Parietal lobe (tissue), 1 donor: Measurements from ENCODE around the gene SPDEF. TPM values are rescaled to one million over a fixed set of nuclear protein-coding genes. Genes with fewer than 3 reads are reported as not detected.

ENCODE experiments used
- total RNA-seq: library from RNA; depleted of rRNA; stranded (reverse); fragments of >200 nt; gene quantifications from one replicate; pipeline ENCODE4 v1.2.3, GENCODE V29; 2014

Gene SPDEF
- not detected for total RNA-seq

DNA sequence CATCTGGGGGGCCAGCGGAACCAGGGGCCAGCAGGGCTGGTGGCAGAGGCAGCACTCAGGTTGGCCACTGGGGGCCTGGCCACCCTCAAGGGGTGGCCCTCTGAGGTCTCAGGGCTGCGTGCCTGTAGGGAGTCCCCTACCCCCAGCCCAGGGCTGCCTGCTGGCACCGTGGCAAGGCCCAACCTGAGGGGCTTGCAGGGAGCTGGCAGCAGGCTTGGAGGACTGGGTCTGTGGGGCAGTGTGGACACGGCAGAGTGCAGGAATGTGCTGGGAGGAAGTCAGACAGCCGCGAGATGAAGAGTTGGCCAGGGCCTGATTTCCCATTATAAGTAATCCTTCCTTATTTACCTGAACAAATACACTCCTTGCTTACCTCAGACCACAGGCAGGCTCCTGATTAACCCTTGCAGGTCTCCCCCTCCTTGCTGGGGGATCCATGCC lies at the start of gene SPDEF:
SPDEF (minus strand) TSS at position 299 of the 441 bp plus-strand sequence. CDS start 11,874 bp downstream, outside the sequence.

Other genes starting within 250 kb of the SPDEF start
- 146 TPM for gene NUDT3, start 163.7 kb downstream of the SPDEF start, total RNA-seq
- gene RPS10, start 130.3 kb downstream of the SPDEF start, total RNA-seq: 746 TPM
- gene PACSIN1, start 90.3 kb downstream of the SPDEF start, total RNA-seq: 4.1 TPM
- 22.2 TPM for gene ILRUN, start 140.4 kb upstream of the SPDEF start, total RNA-seq
- gene SNRPC, start 201.2 kb upstream of the SPDEF start, total RNA-seq: 31.3 TPM
- 12.2 TPM for gene BLTP3A, start 235.8 kb upstream of the SPDEF start, total RNA-seq